B cell (primary cell): ENCODE measurements around the gene PPP1R14B. TPM values are rescaled to one million over a fixed set of nuclear protein-coding genes. Genes with fewer than 3 reads are reported as not detected.

Source experiments
- ATAC-seq: fragments of 200-7000 bp; cut with Tn5 transposase; one replicate; pipeline ENCODE4 v1.10.0; 2021; ENCODE audit warnings: low read depth, mild to moderate bottlenecking, moderate number of reproducible peaks, moderate library complexity
- CTCF ChIA-PET: fragments of 350-600 bp; sonication (Branson Sonifier 250); formaldehyde crosslinking; loops from one replicate; lab custom pipeline; 2021; ENCODE audit warnings: antibody characterized with exemption, inconsistent platforms; lab: Charles Lee
- POLR2A ChIA-PET: fragments of 350-600 bp; sonication (Branson Sonifier 250); formaldehyde crosslinking; loops from one replicate; lab custom pipeline; 2021; ENCODE audit warnings: antibody characterized with exemption; lab: Charles Lee
- DNase-seq: peaks from one replicate; pipeline ENCODE4 v3.0.0; 2013
- H2AFZ ChIP-seq: 2 replicates; pipeline ENCODE4 v1.6.1; 2012; ENCODE audit warnings: mild to moderate bottlenecking, low read depth, low read length; ENCODE audit not compliant: insufficient read depth, poor library complexity, severe bottlenecking
- H3K27ac ChIP-seq, 2 donors: 1 replicate in 1 of 2; 2 replicates in 1 of 2; pipeline ENCODE4 v1.5.1; 2012 to 2013; ENCODE audit warnings: low read length in 2 of 2, mild to moderate bottlenecking in 2 of 2, moderate library complexity in 1 of 2
- H3K27me3 ChIP-seq, 4 experiments: fragments of 200-600 bp in 1 of 4; sonication (generic) in 1 of 4; replicated peaks in 1 of 4; 1 replicate in 2 of 4; 2 replicates in 2 of 4; pipeline versions ENCODE4 v1.6.1 to v1.7.0; 2013 to 2016; ENCODE audit warnings: low read length in 3 of 4, mild to moderate bottlenecking in 2 of 4, mixed read lengths in 1 of 4, moderate library complexity in 1 of 4; ENCODE audit not compliant: insufficient read depth in 4 of 4, control insufficient read depth in 3 of 4; ENCODE audit errors: control extremely low read depth in 1 of 4
- H3K36me3 ChIP-seq, 2 experiments: replicated peaks in 1 of 2; 1 replicate in 1 of 2; 2 replicates in 1 of 2; pipeline versions ENCODE4 v1.6.1 to v1.7.1; 2013; ENCODE audit warnings: low read length in 1 of 2; ENCODE audit not compliant: insufficient read depth in 2 of 2, control insufficient read depth in 1 of 2; ENCODE audit errors: control extremely low read depth in 1 of 2, extremely low read depth in 1 of 2
- H3K4me1 ChIP-seq, 2 donors: fragments of 200-600 bp in 1 of 2; sonication (generic) in 1 of 2; 1 replicate in 1 of 2; 2 replicates in 1 of 2; pipeline versions ENCODE4 v1.5.1 to v1.6.1; 2013 to 2017; ENCODE audit warnings: low read length in 2 of 2; ENCODE audit not compliant: control insufficient read depth in 2 of 2, insufficient read depth in 2 of 2
- H3K4me2 ChIP-seq: replicated peaks from 2 replicates; pipeline ENCODE3; 2012; ENCODE audit warnings: mild to moderate bottlenecking, low read depth, low read length; ENCODE audit not compliant: poor library complexity, severe bottlenecking
- H3K4me3 ChIP-seq, 5 experiments: fragments of 200-600 bp in 1 of 5; sonication (generic) in 1 of 5; 1 replicate in 3 of 5; 2 replicates in 2 of 5; pipeline versions ENCODE4 v1.5.1 to v1.7.0; 2011 to 2016; ENCODE audit warnings: low read length in 4 of 5, mild to moderate bottlenecking in 4 of 5, low read depth in 2 of 5, control low read depth in 1 of 5, moderate library complexity in 1 of 5; ENCODE audit not compliant: insufficient read depth in 1 of 5; ENCODE audit errors: control extremely low read depth in 1 of 5, extremely low read depth in 1 of 5
- H3K79me2 ChIP-seq: fragments of 200-600 bp; sonication (generic); one replicate; pipeline ENCODE4 v1.6.0; 2016; ENCODE audit warnings: low read length; ENCODE audit not compliant: control insufficient read depth, insufficient read depth
- H3K9ac ChIP-seq: fragments of 200-600 bp; sonication (generic); 2 replicates; pipeline ENCODE4 v1.6.1; 2017; ENCODE audit warnings: mild to moderate bottlenecking, low read length, moderate library complexity
- H3K9me3 ChIP-seq, 3 donors: one replicate each; pipeline versions ENCODE4 v1.6.1 to v1.7.1; 2013; ENCODE audit warnings: low read length in 2 of 3; ENCODE audit not compliant: control insufficient read depth in 2 of 3, insufficient read depth in 1 of 3; ENCODE audit errors: control extremely low read depth in 1 of 3
- H4K20me1 ChIP-seq: 2 replicates; pipeline ENCODE4 v1.6.0; 2012; ENCODE audit warnings: mild to moderate bottlenecking, low read length; ENCODE audit not compliant: insufficient read depth, control insufficient read depth, poor library complexity, severe bottlenecking
- H3K27ac Mint-ChIP-seq: one replicate; pipeline ENCODE4 v1.8.0; 2021; ENCODE audit warnings: mixed read lengths
- H3K27me3 Mint-ChIP-seq: one replicate; pipeline ENCODE4 v1.8.0; 2021; ENCODE audit warnings: mixed read lengths
- H3K4me1 Mint-ChIP-seq: one replicate; pipeline ENCODE4 v1.8.0; 2021; ENCODE audit warnings: mixed read lengths
- H3K4me3 Mint-ChIP-seq: one replicate; pipeline ENCODE4 v1.8.0; 2021; ENCODE audit warnings: mixed read lengths
- H3K9me3 Mint-ChIP-seq: one replicate; pipeline ENCODE4 v1.8.0; 2022; ENCODE audit warnings: mixed read lengths; ENCODE audit not compliant: insufficient read depth
- EZH2 ChIP-seq: IDR thresholded peaks from 2 replicates; pipeline ENCODE4 v1.6.1; 2012; ENCODE audit warnings: borderline replicate concordance, low read depth, mild to moderate bottlenecking, moderate library complexity, low read length; ENCODE audit not compliant: insufficient read depth, poor library complexity, severe bottlenecking
- WGBS: methylation state at CpG from one replicate; pipeline ENCODE4 v1.1.5; 2013; ENCODE audit warnings: missing lambda C conversion rate; ENCODE audit not compliant: insufficient coverage; 5-methylcytosine and 5-hydroxymethylcytosine counted together
- intact Hi-C: fragments of 100-400 bp; cut with micrococcal nuclease; formaldehyde crosslinking; loops from one replicate; pipeline ENCODE4 v1.10.0; 2022
- polyA plus RNA-seq: library from polyadenylated mRNA; depleted of rRNA; stranded (reverse); fragments of >200 nt; gene quantifications from 2 replicates; pipeline ENCODE4 v1.2.3, GENCODE V29; 2012
- total RNA-seq, 2 donors: library from RNA; stranded (reverse); fragments of 120-200 nt in 1 of 2; gene quantifications; 1 replicate in 1 of 2; 2 replicates in 1 of 2; pipeline versions ENCODE4 v1.2.3 to v1.2.4, GENCODE V29; 2013 to 2022
- TF ChIP-seq, protein P1 (sequence below): fragments of 200-600 bp; IDR thresholded peaks from one replicate; pipeline ENCODE4 v1.8.0; 2022; ENCODE audit warnings: antibody characterized with exemption, mild to moderate bottlenecking

PPP1R14B gene
- total and polyA plus RNA-seq, 2 donors (not counting 1 experiment from before 2014, with no cell fraction given), result 41.2 to 51.0 TPM

DNA sequence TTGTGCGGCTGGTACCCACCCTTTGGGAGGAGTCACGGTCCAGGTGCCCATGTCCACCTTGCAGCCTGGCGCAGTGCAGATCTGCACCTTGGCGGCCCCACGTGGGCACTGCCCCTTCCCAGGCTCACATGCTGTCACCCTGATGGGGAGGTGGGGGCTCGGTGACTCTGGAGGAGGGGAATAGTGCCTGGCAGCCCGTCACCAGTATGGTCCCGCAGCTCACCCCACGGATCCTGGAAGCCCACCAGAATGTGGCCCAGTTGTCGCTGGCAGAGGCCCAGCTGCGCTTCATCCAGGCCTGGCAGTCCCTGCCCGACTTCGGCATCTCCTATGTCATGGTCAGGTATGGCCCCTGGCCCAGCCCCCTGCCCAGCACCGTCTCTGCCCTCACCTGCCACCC, 25.9 kb downstream of the PPP1R14B start:
- no peak overlapping the region for H3K27ac Mint-ChIP-seq
- Histone ChIP-seq H3K9me3 (no peaks in the 10 kb centered on the region), H3K4me1 (peaks cover 8 to 13% of the 10 kb centered on the region in 2 donors), H4K20me1 (peaks cover 30% of the 10 kb centered on the region), H3K36me3 (peaks cover 0 to 56% of the 10 kb centered on the region in 2 experiments), H2AFZ (no peak overlapping the region), H3K27ac (no peak overlapping the region), H3K9ac (no peak overlapping the region), H3K79me2 (peaks cover 30% of the 10 kb centered on the region), H3K4me2 (no peak overlapping the region), H3K4me3 (no peak overlapping the region), H3K27me3 (no peaks in the 10 kb centered on the region)
- no peak for ATAC-seq
- ChIA-PET CTCF (interaction anchor here (1.0 kb wide), 1 partner anchor 30 kb away, joined by 3 read pairs; the partner anchor contains the start of gene PLCB3), POLR2A (no interaction called here)
- H3K4me3 Mint-ChIP-seq, result no peak overlapping the region
- no peaks in the 10 kb centered on the region for H3K9me3 Mint-ChIP-seq
- peaks cover 15% of the 10 kb centered on the region for H3K4me1 Mint-ChIP-seq
- DNase-seq, result no peak
- 97% methylated on average over 14 of the region's 14 CpGs for WGBS
- intact Hi-C loops, result no loop called here
- H3K27me3 Mint-ChIP-seq, result no peaks in the 10 kb centered on the region
- TF ChIP-seq, protein P1, sequence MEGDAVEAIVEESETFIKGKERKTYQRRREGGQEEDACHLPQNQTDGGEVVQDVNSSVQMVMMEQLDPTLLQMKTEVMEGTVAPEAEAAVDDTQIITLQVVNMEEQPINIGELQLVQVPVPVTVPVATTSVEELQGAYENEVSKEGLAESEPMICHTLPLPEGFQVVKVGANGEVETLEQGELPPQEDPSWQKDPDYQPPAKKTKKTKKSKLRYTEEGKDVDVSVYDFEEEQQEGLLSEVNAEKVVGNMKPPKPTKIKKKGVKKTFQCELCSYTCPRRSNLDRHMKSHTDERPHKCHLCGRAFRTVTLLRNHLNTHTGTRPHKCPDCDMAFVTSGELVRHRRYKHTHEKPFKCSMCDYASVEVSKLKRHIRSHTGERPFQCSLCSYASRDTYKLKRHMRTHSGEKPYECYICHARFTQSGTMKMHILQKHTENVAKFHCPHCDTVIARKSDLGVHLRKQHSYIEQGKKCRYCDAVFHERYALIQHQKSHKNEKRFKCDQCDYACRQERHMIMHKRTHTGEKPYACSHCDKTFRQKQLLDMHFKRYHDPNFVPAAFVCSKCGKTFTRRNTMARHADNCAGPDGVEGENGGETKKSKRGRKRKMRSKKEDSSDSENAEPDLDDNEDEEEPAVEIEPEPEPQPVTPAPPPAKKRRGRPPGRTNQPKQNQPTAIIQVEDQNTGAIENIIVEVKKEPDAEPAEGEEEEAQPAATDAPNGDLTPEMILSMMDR, result no peak
- no peak for TF ChIP-seq EZH2

DNA sequence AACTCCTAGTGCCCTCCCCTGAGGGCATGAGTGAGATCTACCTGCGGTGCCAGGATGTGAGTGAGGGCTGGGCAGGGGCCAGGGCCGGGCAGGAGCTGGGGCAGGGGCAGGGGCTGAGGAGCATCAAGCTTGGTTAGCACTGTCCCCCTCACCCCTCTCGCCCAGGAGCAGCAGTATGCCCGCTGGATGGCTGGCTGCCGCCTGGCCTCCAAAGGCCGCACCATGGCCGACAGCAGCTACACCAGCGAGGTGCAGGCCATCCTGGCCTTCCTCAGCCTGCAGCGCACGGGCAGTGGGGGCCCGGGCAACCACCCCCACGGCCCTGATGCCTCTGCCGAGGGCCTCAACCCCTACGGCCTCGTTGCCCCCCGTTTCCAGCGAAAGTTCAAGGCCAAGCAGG, 26.5 kb downstream of the PPP1R14B start:
- H3K27me3 Mint-ChIP-seq, result no peaks in the 10 kb centered on the region
- no peaks in the 10 kb centered on the region for H3K9me3 Mint-ChIP-seq
- no peaks in the 10 kb centered on the region for H3K27me3 ChIP-seq
- peaks cover 30% of the 10 kb centered on the region for H4K20me1 ChIP-seq
- DNase-seq (no peak), ATAC-seq (no peak)
- CTCF ChIA-PET, result interaction anchor here (0.6 kb wide), 1 partner anchor 67 kb away, joined by 3 read pairs; no protein-coding TSS in a partner anchor
- intact Hi-C loops, result no loop called here
- no peak overlapping the region for H3K4me2 ChIP-seq
- H3K27ac ChIP-seq, result no peak overlapping the region
- TF ChIP-seq, protein P1, result no peak
- TF ChIP-seq EZH2, result no peak
- no peak overlapping the region for H3K4me3 Mint-ChIP-seq
- no peak overlapping the region for H3K9ac ChIP-seq
- peaks cover 13% of the 10 kb centered on the region for H3K4me1 Mint-ChIP-seq
- WGBS, result 96% methylated on average over 17 of the region's 17 CpGs
- H3K27ac Mint-ChIP-seq, result no peak overlapping the region
- H2AFZ ChIP-seq, result no peak overlapping the region
- POLR2A ChIA-PET, result no interaction called here
- peaks cover 0 to 57% of the 10 kb centered on the region in 2 experiments for H3K36me3 ChIP-seq
- peaks cover 3 to 12% of the 10 kb centered on the region in 2 donors for H3K4me1 ChIP-seq
- H3K4me3 ChIP-seq, result no peak overlapping the region
- peaks cover 27% of the 10 kb centered on the region for H3K79me2 ChIP-seq
- no peaks in the 10 kb centered on the region for H3K9me3 ChIP-seq
